SK-N-SH (cell line): ENCODE data around the gene SPEF2. TPM values are rescaled to one million over a fixed set of nuclear protein-coding genes. Genes with fewer than 3 reads are reported as not detected.

ENCODE experiments used
- CTCF ChIA-PET: fragments of 300-600, 350-600 bp; formaldehyde crosslinking; extraction: SDS; loops from one replicate; lab custom pipeline; 2021; lab: Yijun Ruan, JAX
- POLR2A ChIA-PET: fragments of 350-600 bp; sonication (Branson Sonifier 250); formaldehyde crosslinking; extraction: SDS; loops from one replicate; lab custom pipeline; 2020; ENCODE audit warnings: antibody characterized with exemption, inconsistent platforms; lab: Yijun Ruan, JAX
- DNase-seq: peaks from one replicate; pipeline ENCODE4 v3.0.0; 2012
- H2AFZ ChIP-seq: fragments of 200-600 bp; sonication (generic); 2 replicates; pipeline ENCODE4 v1.8.1; 2016; ENCODE audit warnings: antibody characterized with exemption, mild to moderate bottlenecking, low read depth
- H3F3A ChIP-seq: fragments of 200-600 bp; sonication (generic); replicated peaks from 2 replicates; pipeline ENCODE3; 2016; ENCODE audit warnings: antibody characterized with exemption, mild to moderate bottlenecking; ENCODE audit not compliant: insufficient read depth
- H3K27ac ChIP-seq, 2 experiments: fragments of 200-500 bp in 1 of 2; fragments of 200-600 bp in 1 of 2; sonication (Bioruptor generic) in 1 of 2; sonication (generic), shearing (Covaris generic) in 1 of 2; 2 replicates each; pipeline versions ENCODE4 v1.5.1 to v1.6.1; 2014 to 2016; ENCODE audit warnings: low read depth in 2 of 2, inconsistent platforms in 1 of 2, low read length in 1 of 2, mild to moderate bottlenecking in 1 of 2, mixed read lengths in 1 of 2
- H3K27me3 ChIP-seq: fragments of 200-600 bp; sonication (generic), shearing (Covaris generic); 2 replicates; pipeline ENCODE4 v1.6.1; 2016; ENCODE audit warnings: mixed run types; ENCODE audit not compliant: insufficient read depth
- H3K36me3 ChIP-seq, 2 experiments: fragments of 200-500 bp in 1 of 2; fragments of 200-600 bp in 1 of 2; sonication (Bioruptor generic) in 1 of 2; sonication (generic) in 1 of 2; replicated peaks in 1 of 2; 2 replicates each; pipeline versions ENCODE3 to v1.5.1; 2014 to 2016; ENCODE audit warnings: low read length in 1 of 2, mild to moderate bottlenecking in 1 of 2; ENCODE audit not compliant: insufficient read depth in 2 of 2, control insufficient read depth in 1 of 2
- H3K4me1 ChIP-seq, 2 experiments: fragments of 200-500 bp in 1 of 2; fragments of 200-600 bp in 1 of 2; sonication (Bioruptor generic) in 1 of 2; sonication (generic), shearing (Covaris generic) in 1 of 2; 2 replicates each; pipeline versions ENCODE4 v1.5.1 to v1.6.1; 2014 to 2016; ENCODE audit warnings: low read depth in 1 of 2, low read length in 1 of 2, mixed run types in 1 of 2; ENCODE audit not compliant: insufficient read depth in 2 of 2, control insufficient read depth in 1 of 2
- H3K4me2 ChIP-seq: fragments of 200-600 bp; sonication (generic), shearing (Covaris generic); 2 replicates; pipeline ENCODE4 v1.6.1; 2017; ENCODE audit warnings: mixed run types
- H3K4me3 ChIP-seq, 2 experiments: fragments of 200-500 bp in 1 of 2; fragments of 200-600 bp in 1 of 2; sonication (Bioruptor generic) in 1 of 2; sonication (generic), shearing (Covaris generic) in 1 of 2; 2 replicates each; pipeline versions ENCODE4 v1.5.1 to v1.8.1; 2014 to 2016; ENCODE audit warnings: low read depth in 2 of 2, inconsistent platforms in 1 of 2, low read length in 1 of 2, mild to moderate bottlenecking in 1 of 2, mixed read lengths in 1 of 2, moderate library complexity in 1 of 2
- H3K79me2 ChIP-seq: fragments of 200-600 bp; sonication (generic); 2 replicates; pipeline ENCODE4 v1.8.1; 2017; ENCODE audit warnings: mild to moderate bottlenecking; ENCODE audit not compliant: insufficient read depth
- H3K9ac ChIP-seq: fragments of 200-600 bp; sonication (generic); 2 replicates; pipeline ENCODE4 v1.6.1; 2017; ENCODE audit warnings: mixed run types
- H3K9me2 ChIP-seq: fragments of 200-600 bp; sonication (generic); 2 replicates; pipeline ENCODE4 v1.6.1; 2017; ENCODE audit warnings: mixed run types
- H3K9me3 ChIP-seq: fragments of 200-600 bp; sonication (generic); 2 replicates; pipeline ENCODE4 v1.6.1; 2017; ENCODE audit warnings: mixed run types, mild to moderate bottlenecking, moderate library complexity
- H4K20me1 ChIP-seq: fragments of 200-600 bp; sonication (generic); 2 replicates; pipeline ENCODE4 v1.6.1; 2017; ENCODE audit warnings: mild to moderate bottlenecking, mixed run types; ENCODE audit not compliant: insufficient read depth
- CTCF ChIP-seq: fragments of 200-600 bp; sonication (generic); IDR thresholded peaks from 2 replicates; pipeline ENCODE4 v1.6.1; 2017; ENCODE audit warnings: antibody characterized with exemption, mild to moderate bottlenecking, moderate library complexity
- ELF1 ChIP-seq: IDR thresholded peaks from 2 replicates; pipeline ENCODE4 v1.4.0; 2012
- FOXJ3 ChIP-seq: sonication (generic); formaldehyde crosslinking; IDR thresholded peaks from 2 replicates; pipeline ENCODE4 v1.5.1; 2020; ENCODE audit warnings: mild to moderate bottlenecking, missing genetic modification reagents
- JUND ChIP-seq: IDR thresholded peaks from 2 replicates; pipeline ENCODE4 v1.4.0; 2012
- MAX ChIP-seq: IDR thresholded peaks from 2 replicates; pipeline ENCODE4 v1.4.0; 2012; ENCODE audit warnings: low read depth
- MXI1 ChIP-seq: IDR thresholded peaks from 2 replicates; pipeline ENCODE4 v1.6.1; 2012; ENCODE audit warnings: mild to moderate bottlenecking, low read depth, low read length, improper control_type of control experiment
- NRF1 ChIP-seq: IDR thresholded peaks from 2 replicates; pipeline ENCODE4 v1.6.1; 2012; ENCODE audit warnings: low read depth, mild to moderate bottlenecking, low read length
- PBX3 ChIP-seq: IDR thresholded peaks from 2 replicates; pipeline ENCODE4; 2012
- POLR2AphosphoS5 ChIP-seq: IDR thresholded peaks from 2 replicates; pipeline ENCODE4 v1.6.1; 2012; ENCODE audit warnings: low read depth, low read length
- RCOR1 ChIP-seq: fragments of 150-350 bp; IDR thresholded peaks from 2 replicates; pipeline ENCODE4 v1.6.1; 2017; ENCODE audit warnings: antibody characterized with exemption, low read length
- REST ChIP-seq: IDR thresholded peaks from 2 replicates; pipeline ENCODE4 v1.6.1; 2012; ENCODE audit warnings: mild to moderate bottlenecking, low read depth, low read length, moderate library complexity
- RXRA ChIP-seq: IDR thresholded peaks from 2 replicates; pipeline ENCODE4 v1.4.0; 2012; ENCODE audit warnings: low read depth, mild to moderate bottlenecking, borderline replicate concordance
- SIN3A ChIP-seq: IDR thresholded peaks from 2 replicates; pipeline ENCODE4 v1.6.1; 2012; ENCODE audit warnings: low read depth, mild to moderate bottlenecking, low read length, moderate library complexity, borderline replicate concordance
- USF1 ChIP-seq: IDR thresholded peaks from 2 replicates; pipeline ENCODE4 v1.4.0; 2012; ENCODE audit warnings: low read depth, borderline replicate concordance
- USF2 ChIP-seq: fragments of 150-350 bp; IDR thresholded peaks from 2 replicates; pipeline ENCODE4 v1.6.1; 2017; ENCODE audit warnings: antibody characterized with exemption, low read length, low read depth, borderline replicate concordance
- WGBS: methylation state at CpG from one replicate; pipeline ENCODE4 v1.1.6; 2017; ENCODE audit warnings: low lambda C conversion rate; 5-methylcytosine and 5-hydroxymethylcytosine counted together
- polyA plus RNA-seq, 3 experiments: library from polyadenylated mRNA; depleted of rRNA; stranded (reverse); fragments of >200 nt; gene quantifications; 2 replicates each; pipeline ENCODE4 v1.2.3, GENCODE V29; 2012

Gene SPEF2
- polyA plus RNA-seq, 1 of the 3 experiments (the other 2 are of a cell fraction) = 1.6 TPM

GRCh38 chr5:35660451-35660850 is 42.8 kb downstream of the SPEF2 start (continued):
- no peak for TF ChIP-seq MAX
- no peak for TF ChIP-seq NRF1
- TF ChIP-seq RXRA = no peak
- no peak for TF ChIP-seq FOXJ3 (CRISPR knock-in tag)
- no peak for TF ChIP-seq POLR2AphosphoS5
- TF ChIP-seq, all 33 proteins: peak for 0

GRCh38 chr5:35664584-35664983 is 46.9 kb downstream of the SPEF2 start:
- CTCF ChIA-PET = no interaction called here
- Histone ChIP-seq H3K9ac (no peak overlapping the region), H3K4me1 (no peaks in the 10 kb centered on the region), H2AFZ (no peak overlapping the region), H3K9me3 (no peaks in the 10 kb centered on the region)
- whole genome bisulfite sequencing = 44% methylated on average over 4 of the region's 4 CpGs
- TF ChIP-seq MXI1 = no peak
- no peak for TF ChIP-seq CTCF
- TF ChIP-seq NRF1 = no peak
- TF ChIP-seq MAX = no peak
- no peak for TF ChIP-seq RXRA
- TF ChIP-seq, all 33 proteins: peak for 0
- no peaks in the 10 kb centered on the region for H3K79me2 ChIP-seq
- H3K36me3 ChIP-seq = no peaks in the 10 kb centered on the region
- POLR2A ChIA-PET = no interaction called here
- H3K27ac ChIP-seq = no peak overlapping the region
- DNase-seq = no peak
- no peaks in the 10 kb centered on the region for H3K9me2 ChIP-seq
- H3F3A ChIP-seq = no peaks in the 10 kb centered on the region
- H4K20me1 ChIP-seq = no peaks in the 10 kb centered on the region
- no peak overlapping the region for H3K4me2 ChIP-seq
- H3K27me3 ChIP-seq = no peaks in the 10 kb centered on the region
- H3K4me3 ChIP-seq = no peak overlapping the region

GRCh38 chr5:35665096-35665495 is 47.4 kb downstream of the SPEF2 start:
- WGBS = 50% methylated on average over 4 of the region's 4 CpGs
- Histone ChIP-seq H3K9me3 (no peaks in the 10 kb centered on the region), H3K27ac (no peak overlapping the region), H3K4me1 (no peaks in the 10 kb centered on the region), H3K9me2 (no peaks in the 10 kb centered on the region), H3K9ac (no peak overlapping the region), H3K79me2 (no peaks in the 10 kb centered on the region), H3K4me3 (no peak overlapping the region), H4K20me1 (no peaks in the 10 kb centered on the region), H3K36me3 (no peaks in the 10 kb centered on the region), H3F3A (no peaks in the 10 kb centered on the region), H2AFZ (no peak overlapping the region), H3K4me2 (no peak overlapping the region), H3K27me3 (no peaks in the 10 kb centered on the region)
- DNase-seq = no peak
- ChIA-PET POLR2A (no interaction called here), CTCF (no interaction called here)
- TF ChIP-seq SIN3A (no peak), PBX3 (no peak), JUND (no peak), USF1 (no peak), NRF1 (no peak), RXRA (no peak), USF2 (no peak), FOXJ3 (CRISPR knock-in tag) (no peak), REST (no peak), ELF1 (no peak), RCOR1 (no peak)
